Stomach smooth muscle (tissue), 2 donors: ENCODE results near the gene IRF2.
A peak's percentile ranks its signal among the peaks of the same experiment; 100 is the strongest.

ENCODE experiments used
- H3K27ac ChIP-seq: one replicate; pipeline ENCODE4 v1.7.0; 2013; ENCODE audit warnings: mild to moderate bottlenecking, low read length, inconsistent platforms
- H3K27me3 ChIP-seq, 2 donors: one replicate each; pipeline ENCODE4 v1.7.0; 2013; ENCODE audit warnings: low read length in 2 of 2; ENCODE audit not compliant: insufficient read depth in 2 of 2, control insufficient read depth in 1 of 2
- H3K36me3 ChIP-seq, 2 donors: one replicate each; pipeline ENCODE4 v1.7.0; 2013; ENCODE audit warnings: low read length in 2 of 2; ENCODE audit not compliant: control insufficient read depth in 2 of 2, insufficient read depth in 2 of 2
- H3K4me1 ChIP-seq: one replicate; pipeline ENCODE4 v1.7.0; 2013; ENCODE audit warnings: low read length; ENCODE audit not compliant: control insufficient read depth, insufficient read depth
- H3K4me3 ChIP-seq, 2 donors: one replicate each; pipeline ENCODE4 v1.7.0; 2013; ENCODE audit warnings: low read length in 2 of 2
- H3K9ac ChIP-seq, 2 donors: one replicate each; pipeline ENCODE4 v1.7.0; 2013; ENCODE audit warnings: low read length in 2 of 2, mild to moderate bottlenecking in 1 of 2
- H3K9me3 ChIP-seq, 2 donors: one replicate each; pipeline ENCODE4 v1.7.0; 2013; ENCODE audit warnings: low read length in 2 of 2; ENCODE audit not compliant: control insufficient read depth in 2 of 2
- donor health status: healthy.
- donor health status: Pancreatic carcinoma.

Gene IRF2

DNA sequence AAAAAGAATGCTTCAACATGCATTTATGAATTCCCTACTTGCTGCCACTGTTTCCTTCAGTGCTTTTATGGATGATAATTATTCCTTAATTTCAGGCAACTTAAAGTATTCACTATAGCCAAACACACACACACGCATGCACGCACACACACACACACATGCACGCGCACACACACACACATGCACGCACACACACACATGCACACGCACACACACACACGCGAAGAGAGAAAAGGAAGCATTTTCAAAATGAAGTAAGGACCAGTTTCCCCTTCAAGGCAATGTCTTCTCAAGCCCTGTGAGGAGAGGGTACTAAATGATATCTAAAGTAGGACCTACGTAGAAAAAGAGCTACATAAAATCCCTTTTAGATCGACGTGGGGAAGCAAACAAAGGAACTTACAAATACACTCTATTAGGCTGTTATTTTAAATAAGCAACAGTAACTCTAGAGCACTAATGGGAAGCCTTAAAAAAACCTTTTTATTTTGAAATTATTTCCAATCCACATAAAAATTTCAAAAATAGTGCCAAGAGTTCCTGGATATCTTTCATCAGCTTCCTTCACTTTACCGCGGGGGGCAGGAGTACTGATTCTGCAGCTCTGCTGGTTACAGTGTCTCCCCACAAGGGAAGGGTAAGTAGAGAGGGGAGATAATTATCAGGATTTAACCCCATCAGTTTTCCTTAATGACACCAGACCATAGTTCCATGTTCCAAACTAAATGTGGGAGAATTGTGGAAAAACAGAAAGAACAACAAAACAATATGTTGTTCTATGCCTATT is 13.7 kb downstream of the IRF2 start:
- H3K36me3 ChIP-seq: no peaks in the 10 kb centered on the region
- no peak overlapping the region for H3K27ac ChIP-seq
- H3K9me3 ChIP-seq: no peaks in the 10 kb centered on the region
- no peak overlapping the region for H3K9ac ChIP-seq
- peaks cover 3% of the 10 kb centered on the region for H3K4me1 ChIP-seq
- no peak overlapping the region for H3K4me3 ChIP-seq
- H3K27me3 ChIP-seq: no peaks in the 10 kb centered on the region

- Histone ChIP-seq H3K27ac (no peak overlapping the region), H3K27me3 (no peaks in the 10 kb centered on the region), H3K4me1 (peaks cover 5% of the 10 kb centered on the region), H3K9me3 (no peaks in the 10 kb centered on the region), H3K9ac (no peak overlapping the region), H3K36me3 (no peaks in the 10 kb centered on the region), H3K4me3 (no peak overlapping the region)
Observed at GRCh38 chr4:184459413-184459812, 14.9 kb downstream of the IRF2 start.

GRCh38 chr4:184457535-184458249 is 16.7 kb downstream of the IRF2 start:
- no peak overlapping the region for H3K27ac ChIP-seq
- H3K4me1 ChIP-seq: peaks cover 14% of the 10 kb centered on the region
- H3K9ac ChIP-seq: no peak overlapping the region
- H3K4me3 ChIP-seq: peak overlapping the region in 1 of 2 donors; percentile 23
- no peaks in the 10 kb centered on the region for H3K9me3 ChIP-seq
- H3K27me3 ChIP-seq: no peaks in the 10 kb centered on the region
- no peaks in the 10 kb centered on the region for H3K36me3 ChIP-seq

DNA sequence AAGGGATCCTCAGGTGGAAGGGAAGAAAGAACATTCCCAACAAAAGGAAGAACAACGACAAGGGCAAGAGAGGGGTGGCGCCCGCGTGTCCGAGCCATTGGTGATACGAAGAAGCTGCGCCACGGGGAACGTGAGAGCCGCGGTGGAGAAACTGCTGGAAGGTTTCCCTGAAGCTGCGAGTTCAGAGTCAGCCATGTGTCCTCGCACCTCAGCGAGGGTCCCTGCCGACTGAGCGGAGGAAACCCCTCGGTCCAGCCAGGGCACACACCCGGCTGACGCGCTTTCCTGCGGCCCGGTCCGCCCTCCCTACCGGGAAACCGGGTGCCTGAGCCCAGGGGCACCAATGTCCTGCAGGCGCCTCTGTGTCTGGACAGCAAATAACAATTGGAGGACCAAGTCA is 18.0 kb downstream of the IRF2 start:
- H3K4me3 ChIP-seq: no peak overlapping the region
- H3K27ac ChIP-seq: no peak overlapping the region
- peaks cover 0 to 4% of the 10 kb centered on the region in 2 donors for H3K36me3 ChIP-seq
- H3K9ac ChIP-seq: no peak overlapping the region
- H3K4me1 ChIP-seq: peaks cover 22% of the 10 kb centered on the region
- H3K9me3 ChIP-seq: no peaks in the 10 kb centered on the region
- H3K27me3 ChIP-seq: no peaks in the 10 kb centered on the region

DNA sequence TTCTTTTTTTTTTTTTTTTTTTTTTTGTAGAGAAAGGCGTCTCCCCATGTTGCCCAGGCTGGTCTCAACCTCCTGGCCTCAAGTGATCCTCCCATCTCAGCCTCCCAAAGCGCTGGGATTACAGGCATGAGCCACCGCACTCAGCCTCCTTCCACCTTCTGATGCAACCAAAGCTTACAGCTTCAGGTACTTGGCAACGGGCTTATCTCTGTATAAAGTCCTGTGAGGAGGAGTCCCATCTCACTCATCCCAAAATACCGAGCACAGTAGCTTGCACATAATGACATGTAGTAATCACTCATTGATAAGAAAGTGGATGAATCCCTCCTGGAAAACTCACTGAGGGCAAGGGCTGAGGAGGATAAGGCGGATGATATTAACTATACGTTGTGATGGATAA is 19.1 kb downstream of the IRF2 start:
- no peak overlapping the region for H3K9ac ChIP-seq
- H3K9me3 ChIP-seq: no peaks in the 10 kb centered on the region
- peaks cover 0 to 4% of the 10 kb centered on the region in 2 donors for H3K36me3 ChIP-seq
- peaks cover 22% of the 10 kb centered on the region for H3K4me1 ChIP-seq
- no peak overlapping the region for H3K4me3 ChIP-seq
- H3K27ac ChIP-seq: no peak overlapping the region
- H3K27me3 ChIP-seq: no peaks in the 10 kb centered on the region

- Histone ChIP-seq H3K9ac (peak overlapping the region in 1 of 2 donors; percentile 20), H3K4me1 (peaks cover 19% of the 10 kb centered on the region), H3K4me3 (peak overlapping the region in 1 of 2 donors; percentile 41), H3K27ac (no peak overlapping the region), H3K27me3 (no peaks in the 10 kb centered on the region), H3K9me3 (no peaks in the 10 kb centered on the region), H3K36me3 (peaks cover 0 to 4% of the 10 kb centered on the region in 2 donors)
Observed at GRCh38 chr4:184453365-184454160, 20.8 kb downstream of the IRF2 start.

DNA sequence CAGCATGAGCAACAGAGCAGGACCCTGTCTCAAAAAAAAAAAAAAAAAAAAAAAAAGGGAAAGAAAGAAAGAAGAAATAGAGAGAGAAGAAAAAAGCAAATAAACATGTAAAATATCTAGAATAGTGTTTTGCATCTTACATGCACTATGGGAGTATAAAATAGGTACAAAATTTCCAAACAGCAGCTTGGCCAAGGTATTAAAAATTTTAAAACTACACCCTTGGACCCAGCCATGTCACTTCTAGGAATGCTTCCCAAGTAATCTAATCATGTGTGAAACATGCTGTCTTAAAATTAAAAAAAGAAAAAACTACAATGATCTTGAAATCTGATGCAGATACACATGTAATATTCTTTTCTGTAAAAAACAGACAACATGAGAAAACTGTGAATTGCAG is 21.6 kb downstream of the IRF2 start:
- H3K4me1 ChIP-seq: peaks cover 19% of the 10 kb centered on the region
- H3K27ac ChIP-seq: no peak overlapping the region
- H3K27me3 ChIP-seq: no peaks in the 10 kb centered on the region
- H3K9me3 ChIP-seq: no peaks in the 10 kb centered on the region
- no peak overlapping the region for H3K4me3 ChIP-seq
- peaks cover 0 to 4% of the 10 kb centered on the region in 2 donors for H3K36me3 ChIP-seq
- no peak overlapping the region for H3K9ac ChIP-seq

- Histone ChIP-seq H3K4me3 (no peak overlapping the region), H3K4me1 (peaks cover 19% of the 10 kb centered on the region)
Observed at GRCh38 chr4:184451726-184452125, 22.6 kb downstream of the IRF2 start.

DNA sequence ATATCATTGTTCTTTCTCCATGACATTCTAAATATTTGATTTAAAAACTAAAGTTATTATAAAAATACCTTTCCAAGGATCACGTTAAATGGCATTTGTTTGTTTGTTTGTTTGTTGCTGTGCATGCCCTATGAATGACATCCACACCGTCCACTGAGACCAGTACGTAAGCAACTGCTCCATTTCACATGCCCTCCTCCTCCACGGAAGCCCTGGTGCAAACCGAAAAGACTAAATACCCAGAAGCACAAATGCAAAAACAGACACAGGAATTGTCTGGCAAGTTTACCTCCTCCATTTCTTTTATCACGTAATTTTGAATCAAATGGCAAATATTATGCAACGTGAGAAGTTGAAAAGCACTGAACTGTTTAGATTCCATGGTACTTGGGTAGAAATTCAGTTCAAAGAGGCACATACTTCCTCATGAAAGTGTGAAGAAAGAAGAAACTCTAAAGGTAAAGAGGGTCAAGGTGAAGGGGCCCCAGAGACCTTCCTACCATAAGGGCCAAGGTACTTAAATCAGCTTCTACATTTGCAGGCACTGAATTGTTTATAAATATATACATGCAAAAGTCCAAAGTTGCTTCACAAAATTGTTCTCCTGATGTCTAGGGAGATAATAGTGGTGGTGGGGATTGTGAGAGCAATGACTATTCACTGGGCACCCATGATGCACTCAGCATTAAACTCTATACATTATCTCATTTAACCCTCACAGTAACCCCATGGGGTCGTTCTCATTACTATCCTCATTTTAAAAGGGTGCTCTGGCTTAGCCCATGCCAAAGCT is 23.4 kb downstream of the IRF2 start:
- no peaks in the 10 kb centered on the region for H3K9me3 ChIP-seq
- peaks cover 0 to 4% of the 10 kb centered on the region in 2 donors for H3K36me3 ChIP-seq
- peaks cover 19% of the 10 kb centered on the region for H3K4me1 ChIP-seq
- no peak overlapping the region for H3K4me3 ChIP-seq
- no peak overlapping the region for H3K27ac ChIP-seq
- no peaks in the 10 kb centered on the region for H3K27me3 ChIP-seq
- no peak overlapping the region for H3K9ac ChIP-seq

More at GRCh38 chr4:184451726-184452125, 22.6 kb downstream of the IRF2 start:
- Histone ChIP-seq H3K27ac (no peak overlapping the region), H3K27me3 (no peaks in the 10 kb centered on the region), H3K9me3 (no peaks in the 10 kb centered on the region), H3K36me3 (peaks cover 0 to 4% of the 10 kb centered on the region in 2 donors), H3K9ac (no peak overlapping the region)

DNA sequence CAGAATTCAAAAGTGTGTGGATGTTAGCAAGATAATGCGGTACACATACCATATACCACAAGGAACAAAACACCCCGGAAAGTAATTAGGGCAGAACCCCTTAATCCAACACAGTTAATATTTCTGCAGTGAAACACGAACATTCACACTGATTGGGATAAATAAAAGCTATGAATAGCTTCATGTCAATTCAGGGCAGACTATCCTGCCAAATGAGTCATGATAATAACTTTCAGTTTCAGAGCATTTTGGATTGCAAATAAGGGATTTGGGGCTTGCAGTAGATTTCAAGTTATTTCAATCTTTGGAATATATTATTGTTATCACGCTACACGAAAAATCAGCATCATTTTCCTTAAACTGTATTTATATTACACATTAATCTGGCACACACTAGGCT is 24.3 kb downstream of the IRF2 start:
- H3K9me3 ChIP-seq: no peaks in the 10 kb centered on the region
- H3K4me1 ChIP-seq: peaks cover 17% of the 10 kb centered on the region
- no peaks in the 10 kb centered on the region for H3K27me3 ChIP-seq
- H3K27ac ChIP-seq: no peak overlapping the region
- no peak overlapping the region for H3K4me3 ChIP-seq
- peaks cover 0 to 4% of the 10 kb centered on the region in 2 donors for H3K36me3 ChIP-seq
- no peak overlapping the region for H3K9ac ChIP-seq
